BE2C (cell line): ENCODE results near the gene SNX8.

Source experiments
- DNase-seq: peaks from one replicate; pipeline ENCODE4 v3.0.0-alpha.2; 2020
- H3K27me3 ChIP-seq: fragments of 250-450 bp; sonication (Bioruptor Pico); 2 replicates; pipeline ENCODE4 v1.5.1; 2020; ENCODE audit warnings: mild to moderate bottlenecking
- H3K36me3 ChIP-seq: fragments of 250-450 bp; sonication (Bioruptor Pico); 2 replicates; pipeline ENCODE4 v1.5.1; 2020; ENCODE audit warnings: mild to moderate bottlenecking
- H3K4me1 ChIP-seq: fragments of 250-450 bp; sonication (Bioruptor Pico); 2 replicates; pipeline ENCODE4 v1.5.1; 2020
- H3K4me3 ChIP-seq: 2 replicates; pipeline ENCODE4 v1.5.1; 2011; ENCODE audit warnings: low read depth, low read length
- H3K9me3 ChIP-seq: fragments of 250-450 bp; sonication (Bioruptor Pico); 2 replicates; pipeline ENCODE4 v1.5.1; 2020
- CTCF ChIP-seq: IDR thresholded peaks from 2 replicates; pipeline ENCODE4 v1.5.1; 2012; ENCODE audit warnings: mild to moderate bottlenecking, low read depth, low read length

SNX8 gene

GRCh38 chr7:2248984-2249694, 65.1 kb downstream of the SNX8 start:
- H3K4me3 ChIP-seq, result no peak overlapping the region

GRCh38 chr7:2247141-2247995, 66.9 kb downstream of the SNX8 start:
- Histone ChIP-seq H3K36me3 (no peaks in the 10 kb centered on the region), H3K4me3 (no peak overlapping the region), H3K27me3 (no peaks in the 10 kb centered on the region), H3K4me1 (peaks cover 4% of the 10 kb centered on the region), H3K9me3 (no peaks in the 10 kb centered on the region)
- DNase-seq, result peak; percentile 69
- peak; percentile 86 for TF ChIP-seq CTCF

More at GRCh38 chr7:2248984-2249694, 65.1 kb downstream of the SNX8 start:
- DNase-seq, result no peak
- no peaks in the 10 kb centered on the region for H3K4me1 ChIP-seq
- no peaks in the 10 kb centered on the region for H3K36me3 ChIP-seq
- no peaks in the 10 kb centered on the region for H3K9me3 ChIP-seq
- TF ChIP-seq CTCF, result no peak
- no peaks in the 10 kb centered on the region for H3K27me3 ChIP-seq

- Histone ChIP-seq H3K9me3 (no peaks in the 10 kb centered on the region), H3K4me1 (peaks cover 4% of the 10 kb centered on the region), H3K27me3 (no peaks in the 10 kb centered on the region), H3K36me3 (no peaks in the 10 kb centered on the region), H3K4me3 (no peak overlapping the region)
- TF ChIP-seq CTCF, result no peak
- no peak for DNase-seq
These were observed 68.2 kb downstream of the SNX8 start for GRCh38 chr7:2245883-2246675.

GRCh38 chr7:2244404-2244995, 69.7 kb downstream of the SNX8 start:
- no peaks in the 10 kb centered on the region for H3K27me3 ChIP-seq
- no peak for TF ChIP-seq CTCF
- DNase-seq, result no peak
- peaks cover 4% of the 10 kb centered on the region for H3K4me1 ChIP-seq
- peaks cover 7% of the 10 kb centered on the region for H3K36me3 ChIP-seq
- no peak overlapping the region for H3K4me3 ChIP-seq
- H3K9me3 ChIP-seq, result no peaks in the 10 kb centered on the region

- Histone ChIP-seq H3K4me1 (peaks cover 4% of the 10 kb centered on the region), H3K36me3 (peaks cover 13% of the 10 kb centered on the region), H3K27me3 (no peaks in the 10 kb centered on the region), H3K4me3 (no peak overlapping the region), H3K9me3 (no peaks in the 10 kb centered on the region)
- TF ChIP-seq CTCF, result no peak
- DNase-seq, result no peak
These were observed 70.8 kb downstream of the SNX8 start for GRCh38 chr7:2243458-2243857.
